Smooth muscle cell (in vitro differentiated cells): ENCODE measurements around the gene SGMS1. TPM values are rescaled to one million over a fixed set of nuclear protein-coding genes. Genes with fewer than 3 reads are reported as not detected.

ENCODE experiments used
- DNase-seq: peaks from one replicate; lab custom pipeline; 2025; ENCODE audit not compliant: unreplicated experiment; lab: John Stamatoyannopoulos, UW
- H2AFZ ChIP-seq: fragments of 200-600 bp; sonication (generic); 2 replicates; pipeline ENCODE4 v1.6.0; 2016; ENCODE audit warnings: antibody characterized with exemption, low read depth, mild to moderate bottlenecking
- H3F3A ChIP-seq: fragments of 200-600 bp; sonication (generic); 2 replicates; pipeline ENCODE4 v1.6.0; 2017; ENCODE audit warnings: antibody characterized with exemption, low read depth
- H3K27ac ChIP-seq: fragments of 200-600 bp; sonication (generic); 2 replicates; pipeline ENCODE4 v1.5.1; 2016; ENCODE audit warnings: low read depth, mild to moderate bottlenecking
- H3K27me3 ChIP-seq: fragments of 200-600 bp; sonication (generic); 2 replicates; pipeline ENCODE4 v1.6.1; 2016; ENCODE audit warnings: low read depth, mild to moderate bottlenecking
- H3K36me3 ChIP-seq: fragments of 200-600 bp; sonication (generic); 2 replicates; pipeline ENCODE4 v1.5.1; 2016; ENCODE audit warnings: low read depth
- H3K4me1 ChIP-seq: fragments of 200-600 bp; sonication (generic); 2 replicates; pipeline ENCODE4 v1.5.1; 2016; ENCODE audit warnings: low read depth
- H3K4me2 ChIP-seq: fragments of 200-600 bp; sonication (generic); 2 replicates; pipeline ENCODE4 v1.6.0; 2016; ENCODE audit warnings: mild to moderate bottlenecking
- H3K4me3 ChIP-seq: fragments of 200-600 bp; sonication (generic); 2 replicates; pipeline ENCODE4 v1.5.1; 2016; ENCODE audit warnings: mild to moderate bottlenecking
- H3K79me2 ChIP-seq: fragments of 200-600 bp; sonication (generic); 2 replicates; pipeline ENCODE4 v1.6.0; 2016; ENCODE audit warnings: low read depth, mild to moderate bottlenecking
- H3K9ac ChIP-seq: fragments of 200-600 bp; sonication (generic); 2 replicates; pipeline ENCODE4 v1.6.0; 2016; ENCODE audit warnings: low read depth
- H3K9me3 ChIP-seq: fragments of 200-600 bp; sonication (generic); replicated peaks from 2 replicates; pipeline ENCODE4 v1.5.1; 2016; ENCODE audit warnings: low read depth
- H4K20me1 ChIP-seq: fragments of 200-600 bp; sonication (generic); 2 replicates; pipeline ENCODE4 v1.6.0; 2016; ENCODE audit warnings: low read depth
- WGBS: methylation state at CpG from one replicate; pipeline ENCODE4 v1.1.7; 2016; ENCODE audit warnings: low lambda C conversion rate; 5-methylcytosine and 5-hydroxymethylcytosine counted together
- polyA plus RNA-seq: library from polyadenylated mRNA; unstranded; fragments of >200 nt; fragmentation: Nextera tagmentation; extraction: Ambion mirVana; gene quantifications from 2 replicates; pipeline ENCODE4 v1.2.1, GENCODE V29; 2016
- total RNA-seq: library from RNA; depleted of rRNA; stranded (reverse); fragments of >200 nt; gene quantifications from 2 replicates; pipeline ENCODE4 v1.2.3, GENCODE V29; 2014
- TF ChIP-seq, protein P1 (sequence below): fragments of 200-600 bp; sonication (generic); IDR thresholded peaks from 2 replicates; pipeline ENCODE4 v1.5.1; 2017; ENCODE audit warnings: borderline replicate concordance, mild to moderate bottlenecking, antibody characterized with exemption; ENCODE audit not compliant: insufficient read depth, poor library complexity, severe bottlenecking

The SGMS1 gene
- total and polyA plus RNA-seq, 2 experiments from 2014 or later, result 4.0 to 14.3 TPM

DNA sequence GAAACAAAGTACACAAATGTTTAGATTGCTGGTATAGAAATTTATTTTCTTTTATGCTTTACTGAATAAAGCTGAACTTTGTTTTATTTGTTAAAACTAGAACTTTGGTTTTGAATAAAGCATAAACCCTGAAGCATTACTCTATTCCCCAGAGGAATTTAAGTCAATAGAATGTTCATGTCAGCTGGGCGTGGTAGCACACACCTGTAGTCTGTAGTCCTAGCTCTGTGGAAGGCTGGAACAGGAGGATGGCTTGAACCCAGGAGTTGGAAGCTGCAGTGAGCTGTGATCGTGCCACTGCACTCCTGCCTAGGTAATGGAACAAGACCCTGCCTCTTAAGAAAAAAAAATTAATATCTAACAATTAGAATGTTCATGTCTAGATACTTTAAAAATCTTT lies 233.5 kb downstream of the SGMS1 start:
- no peaks in the 10 kb centered on the region for H3K27me3 ChIP-seq
- no peaks in the 10 kb centered on the region for H3K79me2 ChIP-seq
- H4K20me1 ChIP-seq, result no peaks in the 10 kb centered on the region
- no peak overlapping the region for H2AFZ ChIP-seq
- DNase-seq, result no peak
- no peak overlapping the region for H3K27ac ChIP-seq
- TF ChIP-seq, protein P1, sequence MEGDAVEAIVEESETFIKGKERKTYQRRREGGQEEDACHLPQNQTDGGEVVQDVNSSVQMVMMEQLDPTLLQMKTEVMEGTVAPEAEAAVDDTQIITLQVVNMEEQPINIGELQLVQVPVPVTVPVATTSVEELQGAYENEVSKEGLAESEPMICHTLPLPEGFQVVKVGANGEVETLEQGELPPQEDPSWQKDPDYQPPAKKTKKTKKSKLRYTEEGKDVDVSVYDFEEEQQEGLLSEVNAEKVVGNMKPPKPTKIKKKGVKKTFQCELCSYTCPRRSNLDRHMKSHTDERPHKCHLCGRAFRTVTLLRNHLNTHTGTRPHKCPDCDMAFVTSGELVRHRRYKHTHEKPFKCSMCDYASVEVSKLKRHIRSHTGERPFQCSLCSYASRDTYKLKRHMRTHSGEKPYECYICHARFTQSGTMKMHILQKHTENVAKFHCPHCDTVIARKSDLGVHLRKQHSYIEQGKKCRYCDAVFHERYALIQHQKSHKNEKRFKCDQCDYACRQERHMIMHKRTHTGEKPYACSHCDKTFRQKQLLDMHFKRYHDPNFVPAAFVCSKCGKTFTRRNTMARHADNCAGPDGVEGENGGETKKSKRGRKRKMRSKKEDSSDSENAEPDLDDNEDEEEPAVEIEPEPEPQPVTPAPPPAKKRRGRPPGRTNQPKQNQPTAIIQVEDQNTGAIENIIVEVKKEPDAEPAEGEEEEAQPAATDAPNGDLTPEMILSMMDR, result no peak
- no peak overlapping the region for H3K4me3 ChIP-seq
- no peaks in the 10 kb centered on the region for H3K4me1 ChIP-seq
- H3K9me3 ChIP-seq, result no peaks in the 10 kb centered on the region
- H3K4me2 ChIP-seq, result no peak overlapping the region
- WGBS, result 94% methylated on average over 2 of the region's 2 CpGs
- no peaks in the 10 kb centered on the region for H3K36me3 ChIP-seq
- H3K9ac ChIP-seq, result no peak overlapping the region
- no peaks in the 10 kb centered on the region for H3F3A ChIP-seq

DNA sequence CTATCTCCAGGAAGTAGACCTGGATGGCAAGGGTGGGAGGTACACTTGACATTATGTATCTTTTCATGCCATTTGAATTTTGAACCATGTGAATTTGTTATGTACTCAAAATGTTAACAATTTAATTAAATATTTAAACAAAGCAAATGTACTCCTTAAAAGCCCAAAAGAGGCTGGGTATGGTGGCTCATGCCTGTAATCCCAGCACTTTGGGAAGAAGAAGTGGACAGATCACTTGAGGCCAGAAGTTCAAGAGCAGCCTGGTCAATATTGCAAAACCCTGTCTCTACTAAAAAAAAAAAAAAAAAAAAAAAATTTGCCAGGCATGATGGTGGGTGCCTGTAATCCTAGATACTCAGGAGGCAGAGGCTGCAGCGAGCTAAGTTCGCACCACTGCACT lies 235.6 kb downstream of the SGMS1 start:
- TF ChIP-seq, protein P1, result no peak
- no peak overlapping the region for H2AFZ ChIP-seq
- no peaks in the 10 kb centered on the region for H3K27me3 ChIP-seq
- no peaks in the 10 kb centered on the region for H3F3A ChIP-seq
- no peak overlapping the region for H3K4me3 ChIP-seq
- no peaks in the 10 kb centered on the region for H3K36me3 ChIP-seq
- H3K9me3 ChIP-seq, result no peaks in the 10 kb centered on the region
- no peak overlapping the region for H3K9ac ChIP-seq
- H3K4me2 ChIP-seq, result no peak overlapping the region
- WGBS, result 94% methylated on average over 2 of the region's 2 CpGs
- H4K20me1 ChIP-seq, result no peaks in the 10 kb centered on the region
- no peaks in the 10 kb centered on the region for H3K79me2 ChIP-seq
- DNase-seq, result no peak
- no peak overlapping the region for H3K27ac ChIP-seq
- H3K4me1 ChIP-seq, result no peaks in the 10 kb centered on the region

DNA sequence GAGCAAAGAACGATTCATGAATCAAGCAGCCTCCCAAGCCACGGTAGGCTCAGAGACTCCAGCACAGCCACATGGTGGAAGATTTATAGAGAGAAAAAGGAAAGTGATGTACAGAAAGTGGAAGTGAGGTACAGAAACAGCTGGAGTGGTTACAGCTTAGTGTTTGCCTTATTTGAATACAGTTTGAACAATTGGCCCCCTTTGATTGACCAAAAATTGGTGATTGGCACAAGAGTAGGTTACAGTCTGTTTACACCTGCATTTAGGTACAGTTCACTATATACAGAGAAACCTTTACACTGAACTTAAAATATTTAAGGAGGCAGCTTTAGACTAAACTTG lies 236.1 kb downstream of the SGMS1 start:
- DNase-seq, result no peak
- TF ChIP-seq, protein P1, result no peak
- H3K4me2 ChIP-seq, result no peak overlapping the region
- H3K4me1 ChIP-seq, result no peaks in the 10 kb centered on the region
- H3K27me3 ChIP-seq, result no peaks in the 10 kb centered on the region
- no peak overlapping the region for H3K4me3 ChIP-seq
- no peaks in the 10 kb centered on the region for H3F3A ChIP-seq
- H2AFZ ChIP-seq, result no peak overlapping the region
- no peak overlapping the region for H3K27ac ChIP-seq
- 93% methylated on average over 2 of the region's 2 CpGs for WGBS
- no peaks in the 10 kb centered on the region for H3K36me3 ChIP-seq
- no peak overlapping the region for H3K9ac ChIP-seq
- no peaks in the 10 kb centered on the region for H3K79me2 ChIP-seq
- no peaks in the 10 kb centered on the region for H4K20me1 ChIP-seq
- H3K9me3 ChIP-seq, result no peaks in the 10 kb centered on the region

DNA sequence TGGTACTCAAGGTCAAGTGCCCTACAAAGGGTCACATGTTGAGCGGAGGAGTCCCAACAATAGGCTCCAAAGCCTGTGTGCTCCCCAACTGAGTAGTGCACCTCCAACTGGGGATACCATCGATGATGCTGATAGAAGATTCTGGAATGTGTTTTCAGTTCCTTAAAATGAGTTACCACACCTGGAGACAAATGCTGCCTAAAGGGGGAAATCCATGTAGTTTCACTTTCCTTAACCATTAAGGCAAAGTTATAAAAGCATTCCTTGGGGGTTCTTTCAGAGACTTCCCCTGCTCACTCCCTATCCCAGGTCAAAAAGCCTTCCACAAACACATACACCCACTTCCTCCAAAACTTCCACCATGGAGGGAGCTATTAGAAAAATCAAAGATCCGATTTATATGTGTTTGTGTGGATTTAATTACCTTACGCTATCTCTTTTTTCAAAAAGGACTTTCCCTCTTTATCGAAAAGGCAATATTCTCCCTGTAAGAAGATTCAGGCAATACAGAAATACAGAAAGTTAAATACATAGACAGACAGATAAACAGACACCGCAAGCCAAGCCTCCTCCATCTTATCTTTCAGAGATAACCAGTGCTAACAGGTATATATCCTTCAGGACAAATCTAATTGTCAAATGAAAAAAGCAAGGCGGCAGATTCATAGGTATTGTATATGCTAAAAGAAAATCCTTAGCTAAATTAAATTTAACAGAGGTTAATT lies 236.6 kb downstream of the SGMS1 start:
- 97% methylated on average over 7 of the region's 7 CpGs for WGBS
- H3K9me3 ChIP-seq, result no peaks in the 10 kb centered on the region
- no peaks in the 10 kb centered on the region for H3K27me3 ChIP-seq
- peaks cover under 1% of the 10 kb centered on the region for H4K20me1 ChIP-seq
- TF ChIP-seq, protein P1, result no peak
- H3F3A ChIP-seq, result no peaks in the 10 kb centered on the region
- no peak overlapping the region for H3K4me3 ChIP-seq
- H3K27ac ChIP-seq, result no peak overlapping the region
- no peak overlapping the region for H3K4me2 ChIP-seq
- H3K9ac ChIP-seq, result no peak overlapping the region
- no peak overlapping the region for H2AFZ ChIP-seq
- no peaks in the 10 kb centered on the region for H3K4me1 ChIP-seq
- DNase-seq, result no peak
- no peaks in the 10 kb centered on the region for H3K36me3 ChIP-seq
- H3K79me2 ChIP-seq, result no peaks in the 10 kb centered on the region
